Neuronal stem cell (in vitro differentiated cells): ENCODE measurements around the gene AFF4.

Experiments used
- DNase-seq: peaks from one replicate; pipeline ENCODE4 v3.0.0-alpha.2; 2013; ENCODE audit warnings: low spot score
- H2AFZ ChIP-seq: one replicate; pipeline ENCODE4 v1.6.1; 2013; ENCODE audit warnings: mild to moderate bottlenecking, low read length, inconsistent platforms
- H2AK5ac ChIP-seq: 2 replicates; pipeline ENCODE4 v1.6.1; 2013; ENCODE audit warnings: low read depth, mild to moderate bottlenecking, inconsistent platforms, low read length, moderate library complexity, mixed read lengths
- H2BK120ac ChIP-seq: 2 replicates; pipeline ENCODE4 v1.6.1; 2013; ENCODE audit warnings: low read depth, mild to moderate bottlenecking, inconsistent platforms, low read length, moderate library complexity, mixed read lengths
- H2BK12ac ChIP-seq: one replicate; pipeline ENCODE4 v1.6.1; 2013; ENCODE audit warnings: low read length, inconsistent platforms
- H2BK15ac ChIP-seq: 2 replicates; pipeline ENCODE4 v1.6.1; 2013; ENCODE audit warnings: mild to moderate bottlenecking, low read length, inconsistent platforms, mixed read lengths
- H2BK5ac ChIP-seq: one replicate; pipeline ENCODE4 v1.6.1; 2013; ENCODE audit warnings: inconsistent platforms, mild to moderate bottlenecking, low read length, moderate library complexity
- H3K14ac ChIP-seq: one replicate; pipeline ENCODE4 v1.6.1; 2013; ENCODE audit warnings: low read length, inconsistent platforms
- H3K18ac ChIP-seq: 2 replicates; pipeline ENCODE4 v1.6.1; 2013; ENCODE audit warnings: low read length, inconsistent platforms
- H3K23ac ChIP-seq: 2 replicates; pipeline ENCODE4 v1.6.1; 2013; ENCODE audit warnings: low read depth, mild to moderate bottlenecking, mixed read lengths, low read length, inconsistent platforms; ENCODE audit not compliant: poor library complexity
- H3K27ac ChIP-seq: replicated peaks from 3 replicates; pipeline ENCODE4 v1.5.1; 2013; ENCODE audit warnings: low read length, inconsistent platforms
- H3K27me3 ChIP-seq, 3 experiments: 2 replicates each; pipeline ENCODE4 v1.6.1; 2013; ENCODE audit warnings: low read length in 3 of 3, mild to moderate bottlenecking in 2 of 3, inconsistent platforms in 1 of 3, low read depth in 1 of 3, mixed read lengths in 1 of 3, moderate library complexity in 1 of 3; ENCODE audit not compliant: control insufficient read depth in 3 of 3, insufficient read depth in 3 of 3
- H3K36me3 ChIP-seq, 2 donors: replicated peaks in 1 of 2; 2 replicates each; pipeline ENCODE4 v1.6.1; 2013; ENCODE audit warnings: low read length in 2 of 2; ENCODE audit not compliant: control insufficient read depth in 2 of 2, insufficient read depth in 2 of 2
- H3K4ac ChIP-seq: 2 replicates; pipeline ENCODE4 v1.6.1; 2013; ENCODE audit warnings: inconsistent platforms, mild to moderate bottlenecking, low read length, moderate library complexity
- H3K4me1 ChIP-seq, 2 donors: 1 replicate in 1 of 2; 2 replicates in 1 of 2; pipeline ENCODE4 v1.6.1; 2013; ENCODE audit warnings: low read length in 2 of 2, low read depth in 1 of 2; ENCODE audit not compliant: control insufficient read depth in 2 of 2, insufficient read depth in 1 of 2
- H3K4me2 ChIP-seq: one replicate; pipeline ENCODE4 v1.6.1; 2013; ENCODE audit warnings: mild to moderate bottlenecking, low read length, inconsistent platforms; ENCODE audit not compliant: insufficient read depth, poor library complexity, severe bottlenecking
- H3K4me3 ChIP-seq, 2 donors: 2 replicates each; pipeline ENCODE4 v1.5.1; 2013; ENCODE audit warnings: low read length in 2 of 2, mild to moderate bottlenecking in 2 of 2, inconsistent platforms in 1 of 2, moderate library complexity in 1 of 2
- H3K79me1 ChIP-seq: one replicate; pipeline ENCODE4 v1.6.1; 2013; ENCODE audit warnings: low read depth, mild to moderate bottlenecking, inconsistent platforms, low read length, moderate library complexity
- H3K9ac ChIP-seq: one replicate; pipeline ENCODE4 v1.6.1; 2013; ENCODE audit warnings: mild to moderate bottlenecking, low read depth, low read length, inconsistent platforms; ENCODE audit not compliant: poor library complexity
- H3K9me3 ChIP-seq, 2 donors: replicated peaks in 1 of 2; 2 replicates each; pipeline versions ENCODE3 to v1.6.1; 2013; ENCODE audit warnings: low read length in 2 of 2, mild to moderate bottlenecking in 2 of 2, inconsistent platforms in 1 of 2, low read depth in 1 of 2, mixed read lengths in 1 of 2, moderate library complexity in 1 of 2; ENCODE audit not compliant: control insufficient read depth in 2 of 2, insufficient read depth in 1 of 2
- H4K8ac ChIP-seq: one replicate; pipeline ENCODE4 v1.6.1; 2013; ENCODE audit warnings: low read depth, mild to moderate bottlenecking, inconsistent platforms, low read length, moderate library complexity
- H4K91ac ChIP-seq: one replicate; pipeline ENCODE4 v1.6.1; 2013; ENCODE audit warnings: low read length, low read depth, mild to moderate bottlenecking, inconsistent platforms; ENCODE audit not compliant: poor library complexity
- WGBS, 2 donors: extraction: QIAGEN DNeasy Blood & Tissue Kit; methylation state at CpG; one replicate each; pipeline ENCODE4 v1.1.7; 2013; ENCODE audit warnings: missing lambda C conversion rate in 2 of 2, mixed read lengths in 1 of 2; ENCODE audit not compliant: insufficient read length in 2 of 2, insufficient replicate concordance in 1 of 2; ENCODE audit errors: extremely low coverage in 2 of 2; 5-methylcytosine and 5-hydroxymethylcytosine counted together

Gene AFF4

DNA sequence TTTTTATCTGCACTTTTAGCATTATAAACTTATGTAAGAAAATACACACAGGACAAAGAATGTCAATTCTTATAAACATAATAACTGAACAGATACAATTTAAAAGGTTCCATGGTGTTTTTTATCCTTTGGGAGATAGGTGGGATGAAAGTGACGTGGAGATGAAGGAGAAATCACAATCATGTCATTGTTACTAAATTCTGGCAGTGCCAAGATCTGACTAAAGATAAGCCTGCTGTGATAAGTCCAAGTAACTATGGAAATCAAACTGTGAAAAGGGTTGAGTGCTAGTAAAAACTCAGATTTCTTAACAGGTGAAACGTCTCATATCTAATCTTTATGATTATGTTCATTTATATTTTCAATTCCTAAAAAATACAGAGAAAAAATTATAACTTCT lies 78.9 kb downstream of the AFF4 start:
- Histone ChIP-seq H2BK120ac (no peak overlapping the region), H4K8ac (no peak overlapping the region), H3K36me3 (peaks cover 18 to 96% of the 10 kb centered on the region in 2 donors)

DNA sequence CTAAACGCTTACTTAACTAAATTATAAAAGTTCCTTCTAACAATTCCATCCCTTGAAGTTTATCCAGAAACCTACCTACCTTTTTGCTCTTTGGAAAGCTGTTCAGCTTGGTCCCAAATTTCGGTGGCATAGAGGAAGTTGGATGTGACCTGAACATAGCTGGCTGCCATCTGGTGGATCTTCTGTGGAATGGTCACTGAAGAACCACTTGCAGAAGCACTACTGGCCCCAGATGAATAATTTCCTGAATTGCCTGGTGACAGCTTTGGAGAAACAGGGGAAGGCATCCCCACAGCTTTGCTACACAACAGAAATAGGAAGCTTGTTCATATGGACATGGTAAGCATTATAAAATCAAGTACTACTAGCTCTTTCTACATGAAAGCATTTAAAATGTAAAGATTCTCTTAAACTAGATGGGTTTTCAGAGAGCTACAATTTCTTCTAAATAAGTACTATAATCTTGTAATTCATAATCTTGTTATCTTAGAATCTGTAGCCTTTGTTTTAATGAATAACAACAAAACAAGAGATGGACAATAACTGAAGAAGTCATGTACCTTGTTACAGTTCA lies 80.1 kb downstream of the AFF4 start:
- no peak overlapping the region for H2BK120ac ChIP-seq
- no peak overlapping the region for H3K23ac ChIP-seq
- DNase-seq = peak; percentile 20
- no peak overlapping the region for H2BK12ac ChIP-seq
- no peak overlapping the region for H2AFZ ChIP-seq
- 100% methylated on average over 1 of the region's 2 CpGs; no CpG with 5 or more reads in 1 of the 2 donors for WGBS, 2 donors
- no peak overlapping the region for H2BK5ac ChIP-seq
- H3K9me3 ChIP-seq = no peaks in the 10 kb centered on the region
- H3K79me1 ChIP-seq = no peaks in the 10 kb centered on the region
- H3K14ac ChIP-seq = no peak overlapping the region
- H3K4me3 ChIP-seq = no peak overlapping the region
- H3K4me2 ChIP-seq = no peak overlapping the region
- H4K91ac ChIP-seq = no peak overlapping the region
- no peak overlapping the region for H4K8ac ChIP-seq
- H2BK15ac ChIP-seq = no peak overlapping the region
- no peaks in the 10 kb centered on the region for H3K27me3 ChIP-seq
- no peak overlapping the region for H3K27ac ChIP-seq
- H3K4me1 ChIP-seq = no peaks in the 10 kb centered on the region
- H3K4ac ChIP-seq = no peak overlapping the region
- H3K9ac ChIP-seq = no peak overlapping the region
- H3K36me3 ChIP-seq = peaks cover 18 to 96% of the 10 kb centered on the region in 2 donors
- no peak overlapping the region for H3K18ac ChIP-seq
- no peak overlapping the region for H2AK5ac ChIP-seq

More for the DNA sequence above, 78.9 kb downstream of the AFF4 start:
- Histone ChIP-seq H3K27ac (no peak overlapping the region), H3K23ac (no peak overlapping the region), H2BK15ac (no peak overlapping the region), H3K4ac (no peak overlapping the region), H3K4me1 (no peaks in the 10 kb centered on the region), H3K18ac (no peak overlapping the region), H2BK12ac (no peak overlapping the region), H2AFZ (no peak overlapping the region), H3K14ac (no peak overlapping the region), H3K27me3 (no peaks in the 10 kb centered on the region), H3K9me3 (no peaks in the 10 kb centered on the region), H4K91ac (no peak overlapping the region), H2AK5ac (no peak overlapping the region), H3K4me2 (no peak overlapping the region), H3K9ac (no peak overlapping the region), H3K79me1 (no peaks in the 10 kb centered on the region), H2BK5ac (no peak overlapping the region), H3K4me3 (no peak overlapping the region)
- WGBS, 2 donors = no CpG with 5 or more reads among the region's 2 CpGs
- DNase-seq = no peak

DNA sequence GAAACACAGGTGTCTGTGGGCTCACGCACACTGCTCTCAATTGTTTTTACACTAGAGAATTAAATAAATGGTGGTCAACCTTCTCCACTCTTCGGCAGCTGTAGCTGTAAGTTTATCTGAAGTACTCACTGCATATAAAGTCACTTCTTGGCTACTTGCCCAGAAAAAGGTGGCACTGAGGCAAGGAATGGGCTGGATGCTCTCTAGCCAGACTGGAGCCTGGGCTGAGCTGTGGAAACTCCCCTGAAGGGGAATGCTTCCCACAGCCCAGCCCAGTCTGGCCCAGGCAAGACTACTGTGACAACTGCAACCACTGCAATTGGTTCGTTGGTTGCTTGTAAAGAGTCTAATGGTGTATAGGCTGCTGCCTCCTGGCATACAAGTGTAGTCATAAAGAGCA lies 85.5 kb downstream of the AFF4 start:
- H3K27me3 ChIP-seq = no peaks in the 10 kb centered on the region
- H2AFZ ChIP-seq = no peak overlapping the region
- H3K27ac ChIP-seq = no peak overlapping the region
- DNase-seq = no peak
- no peak overlapping the region for H4K91ac ChIP-seq
- H3K4me2 ChIP-seq = no peak overlapping the region
- no CpG with 5 or more reads among the region's 3 CpGs for WGBS, 2 donors
- H4K8ac ChIP-seq = no peak overlapping the region
- H2BK15ac ChIP-seq = no peak overlapping the region
- H2BK5ac ChIP-seq = no peak overlapping the region
- no peak overlapping the region for H3K23ac ChIP-seq
- H3K9me3 ChIP-seq = no peaks in the 10 kb centered on the region
- no peak overlapping the region for H2AK5ac ChIP-seq
- H2BK120ac ChIP-seq = no peak overlapping the region
- H3K79me1 ChIP-seq = no peaks in the 10 kb centered on the region
- H3K36me3 ChIP-seq = peaks cover 10 to 98% of the 10 kb centered on the region in 2 donors
- H3K18ac ChIP-seq = no peak overlapping the region
- no peak overlapping the region for H3K9ac ChIP-seq
- no peak overlapping the region for H2BK12ac ChIP-seq
- H3K4me1 ChIP-seq = no peaks in the 10 kb centered on the region
- no peak overlapping the region for H3K14ac ChIP-seq
- no peak overlapping the region for H3K4ac ChIP-seq
- H3K4me3 ChIP-seq = no peak overlapping the region

DNA sequence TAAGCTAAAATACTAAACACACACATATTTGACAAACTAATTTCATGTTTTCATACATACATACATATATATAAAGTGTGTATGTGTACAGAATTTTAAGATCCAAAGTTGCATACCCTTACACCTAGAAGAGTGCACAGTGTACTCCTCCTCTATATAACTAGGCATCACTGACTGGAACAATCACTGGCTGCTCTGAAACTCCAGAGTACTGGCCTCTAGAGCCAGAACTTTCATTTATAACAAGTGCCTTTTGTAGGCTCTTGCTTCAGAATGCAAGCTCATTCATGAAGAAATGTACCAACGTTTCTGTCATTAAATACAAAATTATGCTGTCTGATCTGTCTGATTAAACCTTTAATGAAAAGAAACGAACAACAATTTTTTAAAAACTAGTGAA lies 86.0 kb downstream of the AFF4 start:
- Histone ChIP-seq H3K9ac (no peak overlapping the region), H3K27me3 (no peaks in the 10 kb centered on the region), H3K79me1 (no peaks in the 10 kb centered on the region), H2BK120ac (no peak overlapping the region), H3K4me1 (no peaks in the 10 kb centered on the region), H2BK15ac (no peak overlapping the region), H3K18ac (no peak overlapping the region), H4K8ac (no peak overlapping the region), H2AFZ (no peak overlapping the region), H2BK12ac (no peak overlapping the region), H2BK5ac (no peak overlapping the region), H3K36me3 (peaks cover 11 to 97% of the 10 kb centered on the region in 2 donors), H3K14ac (no peak overlapping the region), H4K91ac (no peak overlapping the region), H3K4me3 (no peak overlapping the region), H3K27ac (no peak overlapping the region), H3K4me2 (no peak overlapping the region), H3K4ac (no peak overlapping the region), H3K23ac (no peak overlapping the region), H2AK5ac (no peak overlapping the region), H3K9me3 (no peaks in the 10 kb centered on the region)
- no peak for DNase-seq
- WGBS, 2 donors = no CpG with 5 or more reads among the region's 2 CpGs
